Nephron (organoid): ENCODE data around the gene GRM3.
A peak's percentile ranks its signal among the peaks of the same experiment; 100 is the strongest.

ENCODE experiments used
- H3K27ac Mint-ChIP-seq, 3 experiments: 2 replicates each; pipeline ENCODE4 v1.8.0; 2020; ENCODE audit warnings: mixed read lengths in 3 of 3, mild to moderate bottlenecking in 2 of 3, moderate library complexity in 1 of 3
- H3K27me3 Mint-ChIP-seq: 2 replicates; pipeline ENCODE4 v1.8.0; 2021; ENCODE audit warnings: low read depth, mild to moderate bottlenecking, moderate library complexity, mixed read lengths
- H3K36me3 Mint-ChIP-seq: 2 replicates; pipeline ENCODE4 v1.8.0; 2020; ENCODE audit warnings: low read depth, mixed read lengths
- H3K4me1 Mint-ChIP-seq: 2 replicates; pipeline ENCODE4 v1.8.0; 2020; ENCODE audit warnings: mixed read lengths
- H3K4me3 Mint-ChIP-seq, 3 experiments: 2 replicates each; pipeline ENCODE4 v1.8.0; 2020; ENCODE audit warnings: mild to moderate bottlenecking in 3 of 3, mixed read lengths in 3 of 3, moderate library complexity in 2 of 3
- H3K9me3 Mint-ChIP-seq: 2 replicates; pipeline ENCODE4 v1.8.0; 2020; ENCODE audit warnings: mixed read lengths
- CTCF ChIP-seq, 3 experiments: fragments of 200-600 bp; sonication (generic); IDR thresholded peaks; one replicate each; pipeline ENCODE4 v1.5.0; 2021; ENCODE audit warnings: antibody characterized with exemption in 3 of 3; ENCODE audit not compliant: unreplicated experiment in 3 of 3

The GRM3 gene

GRCh38 chr7:86793136-86793535 lies 149.4 kb downstream of the GRM3 start:
- Mint-ChIP-seq H3K27ac (no peak overlapping the region), H3K4me1 (no peaks in the 10 kb centered on the region), H3K27me3 (peaks cover 5% of the 10 kb centered on the region), H3K36me3 (no peaks in the 10 kb centered on the region), H3K9me3 (peaks cover 5% of the 10 kb centered on the region), H3K4me3 (no peak overlapping the region)
- TF ChIP-seq CTCF (IDR thresholded peaks at IDR 0.05; ENCODE audit: unreplicated experiment in 3 of 3) = no peak

GRCh38 chr7:86814661-86815379 lies 171.1 kb downstream of the GRM3 start:
- Mint-ChIP-seq H3K36me3 (no peaks in the 10 kb centered on the region), H3K4me1 (no peaks in the 10 kb centered on the region), H3K27ac (no peak overlapping the region), H3K9me3 (no peaks in the 10 kb centered on the region), H3K4me3 (no peak overlapping the region), H3K27me3 (no peaks in the 10 kb centered on the region)
- TF ChIP-seq CTCF (IDR thresholded peaks at IDR 0.05; ENCODE audit: unreplicated experiment in 3 of 3) = peak; percentile 54 to 56 (median 56)

GRCh38 chr7:86815556-86815955 lies 171.8 kb downstream of the GRM3 start:
- TF ChIP-seq CTCF (IDR thresholded peaks at IDR 0.05; ENCODE audit: unreplicated experiment in 3 of 3) = no peak
- Mint-ChIP-seq H3K4me3 (no peak overlapping the region), H3K9me3 (no peaks in the 10 kb centered on the region), H3K27me3 (no peaks in the 10 kb centered on the region), H3K27ac (no peak overlapping the region), H3K36me3 (no peaks in the 10 kb centered on the region), H3K4me1 (no peaks in the 10 kb centered on the region)

- Mint-ChIP-seq H3K4me1 (no peaks in the 10 kb centered on the region), H3K4me3 (no peak overlapping the region), H3K36me3 (no peaks in the 10 kb centered on the region), H3K27me3 (no peaks in the 10 kb centered on the region), H3K27ac (no peak overlapping the region), H3K9me3 (no peaks in the 10 kb centered on the region)
- TF ChIP-seq CTCF (IDR thresholded peaks at IDR 0.05; ENCODE audit: unreplicated experiment in 3 of 3) = no peak
Observed at GRCh38 chr7:86818903-86819302, 175.2 kb downstream of the GRM3 start.

GRCh38 chr7:86823769-86824168 lies 180.1 kb downstream of the GRM3 start:
- Mint-ChIP-seq H3K4me1 (no peaks in the 10 kb centered on the region), H3K4me3 (no peak overlapping the region), H3K9me3 (no peaks in the 10 kb centered on the region), H3K27ac (no peak overlapping the region), H3K27me3 (no peaks in the 10 kb centered on the region), H3K36me3 (no peaks in the 10 kb centered on the region)
- TF ChIP-seq CTCF (IDR thresholded peaks at IDR 0.05; ENCODE audit: unreplicated experiment in 3 of 3) = no peak

- no peaks in the 10 kb centered on the region for H3K9me3 Mint-ChIP-seq
- no peaks in the 10 kb centered on the region for H3K27me3 Mint-ChIP-seq
- TF ChIP-seq CTCF (IDR thresholded peaks at IDR 0.05; ENCODE audit: unreplicated experiment in 3 of 3) = no peak
- H3K36me3 Mint-ChIP-seq = no peaks in the 10 kb centered on the region
- no peak overlapping the region for H3K27ac Mint-ChIP-seq
- H3K4me3 Mint-ChIP-seq = no peak overlapping the region
- no peaks in the 10 kb centered on the region for H3K4me1 Mint-ChIP-seq
Observed at GRCh38 chr7:86825264-86825663, 181.6 kb downstream of the GRM3 start.
